MM.1S (cell line): Measurements from ENCODE around the gene TRMT10B.
A peak's percentile ranks its signal among the peaks of the same experiment; 100 is the strongest.
"Not testable (repeated sequence)": the region's sequence is repeated elsewhere in the genome, so short reads cannot be mapped to it uniquely, and the experiment has no call there.

Source experiments
- DNase-seq: peaks from one replicate; pipeline ENCODE4 v3.0.0-alpha.2; 2015
- H2AFZ ChIP-seq: fragments of 300-600 bp; sonication (generic); 2 replicates; pipeline ENCODE4 v1.6.0; 2016; ENCODE audit warnings: antibody characterized with exemption, low read length
- H3F3A ChIP-seq: fragments of 300-600 bp; sonication (generic); 2 replicates; pipeline ENCODE4 v1.6.1; 2016; ENCODE audit warnings: mild to moderate bottlenecking, antibody characterized with exemption, low read length, moderate library complexity, mixed read lengths; ENCODE audit not compliant: insufficient read depth
- H3K27ac ChIP-seq: fragments of 300-600 bp; sonication (generic); 2 replicates; pipeline ENCODE4 v1.5.1; 2016; ENCODE audit warnings: mild to moderate bottlenecking, low read length
- H3K27me3 ChIP-seq: fragments of 300-600 bp; sonication (generic); replicated peaks from 2 replicates; pipeline ENCODE4 v1.6.0; 2016; ENCODE audit warnings: low read length; ENCODE audit not compliant: insufficient read depth
- H3K36me3 ChIP-seq: fragments of 300-600 bp; sonication (generic); replicated peaks from 2 replicates; pipeline ENCODE4 v1.6.1; 2016; ENCODE audit warnings: mild to moderate bottlenecking, low read length, mixed read lengths; ENCODE audit not compliant: insufficient read depth
- H3K4me1 ChIP-seq: fragments of 300-600 bp; sonication (generic); 2 replicates; pipeline ENCODE4 v1.6.1; 2016; ENCODE audit warnings: low read length, mixed read lengths
- H3K4me2 ChIP-seq: fragments of 300-600 bp; sonication (generic); 2 replicates; pipeline ENCODE4 v1.6.0; 2016; ENCODE audit warnings: low read depth, low read length
- H3K4me3 ChIP-seq: fragments of 300-600 bp; sonication (generic); 2 replicates; pipeline ENCODE4 v1.5.1; 2016; ENCODE audit warnings: low read length, mixed read lengths
- H3K79me2 ChIP-seq: fragments of 300-600 bp; sonication (generic); 2 replicates; pipeline ENCODE4 v1.6.1; 2016; ENCODE audit warnings: mixed run types, low read length, mixed read lengths
- H3K9ac ChIP-seq: fragments of 300-600 bp; sonication (generic); 2 replicates; pipeline ENCODE4 v1.6.1; 2016; ENCODE audit warnings: low read length, mixed read lengths
- H3K9me2 ChIP-seq: fragments of 300-600 bp; sonication (generic); replicated peaks from 2 replicates; pipeline ENCODE4 v1.6.1; 2016; ENCODE audit warnings: mild to moderate bottlenecking, low read length, mixed read lengths; ENCODE audit not compliant: insufficient read depth
- H3K9me3 ChIP-seq: fragments of 300-600 bp; sonication (generic); replicated peaks from 2 replicates; pipeline ENCODE4 v1.6.1; 2016; ENCODE audit warnings: mild to moderate bottlenecking, low read length, mixed read lengths; ENCODE audit not compliant: insufficient read depth
- H4K20me1 ChIP-seq: fragments of 300-600 bp; sonication (generic); 2 replicates; pipeline ENCODE4 v1.6.1; 2016; ENCODE audit warnings: mild to moderate bottlenecking, low read length, moderate library complexity, mixed read lengths; ENCODE audit not compliant: insufficient read depth
- EZH2 ChIP-seq: fragments of 300-600 bp; sonication (generic); optimal IDR thresholded peaks from 2 replicates; pipeline ENCODE3; 2017; ENCODE audit warnings: low read depth, mild to moderate bottlenecking, antibody characterized with exemption, low read length, mixed read lengths
- EZH2phosphoT487 ChIP-seq: fragments of 300-600 bp; sonication (generic); IDR thresholded peaks from 2 replicates; pipeline ENCODE4 v1.6.1; 2018; ENCODE audit warnings: antibody characterized with exemption, low read length
- TF ChIP-seq, protein P1 (sequence below): fragments of 300-600 bp; sonication (generic); IDR thresholded peaks from 2 replicates; pipeline ENCODE4 v1.5.1; 2016; ENCODE audit warnings: antibody characterized with exemption, low read length, mixed read lengths

The TRMT10B gene

DNA sequence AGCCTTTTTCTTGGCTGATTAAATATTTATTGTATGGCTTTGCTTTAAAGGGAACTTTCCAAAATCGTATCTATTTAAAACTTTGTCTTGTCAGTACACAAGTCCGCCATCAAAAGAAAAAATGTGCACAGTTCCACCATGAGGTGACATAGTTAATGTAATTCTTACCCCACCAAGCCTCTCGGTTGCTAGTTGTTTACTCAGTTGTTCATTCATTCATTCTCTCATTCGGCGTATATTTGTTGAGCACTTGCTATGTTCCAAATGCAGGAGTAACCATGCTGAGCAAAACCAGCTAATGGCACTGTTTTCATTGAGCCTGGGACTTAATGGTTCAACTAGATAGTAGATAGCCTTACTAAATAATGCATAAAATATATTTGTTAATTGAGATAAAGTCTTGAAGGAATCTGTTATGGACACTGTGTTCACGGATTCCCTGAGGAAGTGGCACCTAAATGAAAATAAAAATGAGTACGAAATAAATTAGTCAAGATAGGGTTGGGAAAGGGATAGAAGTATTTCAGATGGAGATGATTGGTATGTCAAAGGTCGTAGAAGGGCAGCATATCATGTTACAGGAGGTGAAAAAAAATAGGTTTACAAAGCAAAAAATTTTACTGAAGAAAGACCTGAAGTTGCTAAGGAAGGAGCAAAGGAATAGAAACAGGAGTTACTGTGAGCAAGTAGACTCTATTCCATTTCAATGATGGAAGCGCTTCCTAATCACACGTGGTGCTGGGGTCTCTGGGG lies 48.5 kb downstream of the TRMT10B start:
- peak overlapping the region; percentile 80; the same call in 1 of the 2 replicates for H3K9ac ChIP-seq
- no peak overlapping the region for H2AFZ ChIP-seq
- peak overlapping the region; percentile 69 for H3K4me3 ChIP-seq
- TF ChIP-seq, protein P1, sequence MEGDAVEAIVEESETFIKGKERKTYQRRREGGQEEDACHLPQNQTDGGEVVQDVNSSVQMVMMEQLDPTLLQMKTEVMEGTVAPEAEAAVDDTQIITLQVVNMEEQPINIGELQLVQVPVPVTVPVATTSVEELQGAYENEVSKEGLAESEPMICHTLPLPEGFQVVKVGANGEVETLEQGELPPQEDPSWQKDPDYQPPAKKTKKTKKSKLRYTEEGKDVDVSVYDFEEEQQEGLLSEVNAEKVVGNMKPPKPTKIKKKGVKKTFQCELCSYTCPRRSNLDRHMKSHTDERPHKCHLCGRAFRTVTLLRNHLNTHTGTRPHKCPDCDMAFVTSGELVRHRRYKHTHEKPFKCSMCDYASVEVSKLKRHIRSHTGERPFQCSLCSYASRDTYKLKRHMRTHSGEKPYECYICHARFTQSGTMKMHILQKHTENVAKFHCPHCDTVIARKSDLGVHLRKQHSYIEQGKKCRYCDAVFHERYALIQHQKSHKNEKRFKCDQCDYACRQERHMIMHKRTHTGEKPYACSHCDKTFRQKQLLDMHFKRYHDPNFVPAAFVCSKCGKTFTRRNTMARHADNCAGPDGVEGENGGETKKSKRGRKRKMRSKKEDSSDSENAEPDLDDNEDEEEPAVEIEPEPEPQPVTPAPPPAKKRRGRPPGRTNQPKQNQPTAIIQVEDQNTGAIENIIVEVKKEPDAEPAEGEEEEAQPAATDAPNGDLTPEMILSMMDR: no peak
- no peak for TF ChIP-seq EZH2
- no peak for TF ChIP-seq EZH2phosphoT487
- H3K4me1 ChIP-seq: peaks cover 24% of the 10 kb centered on the region
- DNase-seq: no peak
- H3K4me2 ChIP-seq: peak overlapping the region; percentile 85
- no peaks in the 10 kb centered on the region for H3K9me3 ChIP-seq
- no peaks in the 10 kb centered on the region for H3K9me2 ChIP-seq
- no peak overlapping the region for H3K27ac ChIP-seq
- H3K27me3 ChIP-seq: no peaks in the 10 kb centered on the region
- H3K36me3 ChIP-seq: no peaks in the 10 kb centered on the region; the same call in 1 of the 2 replicates
- H4K20me1 ChIP-seq: peaks cover 3% of the 10 kb centered on the region; the same call in 1 of the 2 replicates
- peaks cover 57% of the 10 kb centered on the region for H3K79me2 ChIP-seq
- 0 out of 2 replicates have a peak, but pooled peaks cover 7% of the 10 kb centered on the region for H3F3A ChIP-seq

DNA sequence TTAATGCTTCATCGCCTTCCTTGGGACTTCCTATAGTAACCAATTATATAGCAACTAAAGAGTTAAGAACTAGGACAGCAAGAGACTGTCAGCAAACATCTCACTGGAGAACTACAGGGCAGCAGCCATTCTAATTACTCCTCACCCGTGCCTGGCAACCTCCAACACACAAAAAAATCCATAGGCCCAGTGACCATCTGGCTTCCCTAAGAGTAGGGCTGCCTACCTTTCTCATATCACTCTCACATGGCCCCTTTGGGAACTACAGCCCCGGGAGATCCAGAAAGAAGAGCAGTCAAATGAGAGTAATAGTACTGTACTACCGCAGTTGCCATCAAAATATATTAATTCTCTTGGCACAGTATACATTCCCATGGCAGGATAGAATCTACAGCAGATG lies 52.7 kb downstream of the TRMT10B start:
- Histone ChIP-seq H3F3A (no peaks in the 10 kb centered on the region), H2AFZ (no peak overlapping the region), H3K36me3 (no peaks in the 10 kb centered on the region; the same call in 1 of the 2 replicates), H3K9ac (no peak overlapping the region), H4K20me1 (peaks cover 3% of the 10 kb centered on the region; the same call in 1 of the 2 replicates), H3K4me2 (no peak overlapping the region), H3K79me2 (peaks cover 72% of the 10 kb centered on the region), H3K27ac (no peak overlapping the region), H3K4me3 (no peak overlapping the region), H3K9me2 (no peaks in the 10 kb centered on the region), H3K9me3 (no peaks in the 10 kb centered on the region), H3K4me1 (peaks cover 15% of the 10 kb centered on the region), H3K27me3 (no peaks in the 10 kb centered on the region)
- no peak for DNase-seq
- no peak for TF ChIP-seq EZH2
- TF ChIP-seq, protein P1: no peak
- TF ChIP-seq EZH2phosphoT487: no peak

DNA sequence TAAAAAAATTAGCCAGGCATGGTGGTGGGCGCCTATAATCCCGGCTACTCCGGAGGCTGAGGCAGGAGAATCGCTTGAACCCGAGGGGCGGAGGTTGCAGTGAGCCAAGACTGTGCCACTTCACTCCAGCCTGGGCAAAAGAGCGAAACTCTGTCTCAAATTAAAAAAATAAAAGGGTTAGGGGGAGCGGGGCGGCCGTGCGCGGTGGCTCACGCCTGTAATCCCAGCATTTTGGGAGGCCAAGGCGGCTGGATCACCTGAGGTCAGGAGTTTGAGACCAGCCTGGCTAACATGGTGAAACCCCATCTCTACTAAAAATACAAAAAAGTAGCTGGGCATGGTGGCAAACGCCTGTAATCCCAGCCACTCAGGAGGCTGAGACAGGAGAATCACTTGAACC lies 56.1 kb downstream of the TRMT10B start:
- H3F3A ChIP-seq, H3K4me3 ChIP-seq, H3K9ac ChIP-seq, H3K27ac ChIP-seq, H4K20me1 ChIP-seq, H3K36me3 ChIP-seq, H3K9me3 ChIP-seq, H3K27me3 ChIP-seq, H3K9me2 ChIP-seq, H3K4me1 ChIP-seq, DNase-seq, H2AFZ ChIP-seq, H3K4me2 ChIP-seq: not testable (repeated sequence)
- peaks cover 50% of the 10 kb centered on the region for H3K79me2 ChIP-seq

DNA sequence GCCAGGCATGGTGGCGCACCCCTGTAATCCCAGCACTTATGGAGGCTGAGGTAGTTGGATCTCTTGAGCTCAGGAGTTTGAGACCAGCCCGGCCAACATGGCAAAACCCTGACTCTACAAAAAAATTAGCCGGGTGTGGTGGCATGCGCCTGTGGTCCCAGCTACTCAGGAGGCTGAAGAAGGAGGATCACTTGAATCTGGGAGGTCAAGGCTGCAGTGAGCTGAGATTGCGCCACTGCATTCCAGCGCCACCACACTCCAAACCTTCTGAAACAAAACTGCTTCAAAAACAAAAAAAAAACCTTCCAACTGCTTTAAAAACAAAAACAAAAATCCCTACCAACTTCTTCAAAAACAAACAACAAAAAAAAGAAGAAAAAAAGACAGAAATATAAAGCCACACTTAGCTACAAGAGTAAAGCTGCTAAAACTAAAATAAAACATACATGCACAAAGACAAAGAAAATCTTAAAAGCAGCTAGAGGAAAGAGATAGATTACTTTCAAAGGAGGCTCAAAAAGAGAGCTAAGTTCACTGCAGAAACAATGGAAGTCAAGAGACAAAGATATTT lies 58.4 kb downstream of the TRMT10B start:
- H3K9ac ChIP-seq: no peak overlapping the region
- DNase-seq: no peak
- H3K79me2 ChIP-seq: peaks cover 42% of the 10 kb centered on the region
- no peak overlapping the region for H3K4me3 ChIP-seq
- no peaks in the 10 kb centered on the region for H3K36me3 ChIP-seq
- H3K4me2 ChIP-seq: no peak overlapping the region
- H3K9me2 ChIP-seq: no peaks in the 10 kb centered on the region
- no peak for TF ChIP-seq EZH2
- no peak for TF ChIP-seq EZH2phosphoT487
- TF ChIP-seq, protein P1: no peak
- H3K27ac ChIP-seq: no peak overlapping the region
- no peaks in the 10 kb centered on the region for H3K27me3 ChIP-seq
- H4K20me1 ChIP-seq: no peaks in the 10 kb centered on the region
- H2AFZ ChIP-seq: no peak overlapping the region
- H3F3A ChIP-seq: no peaks in the 10 kb centered on the region
- H3K4me1 ChIP-seq: no peaks in the 10 kb centered on the region
- H3K9me3 ChIP-seq: no peaks in the 10 kb centered on the region
